Hematopoietic multipotent progenitor cell (in vitro differentiated cells): ENCODE results near the gene MROH8. TPM values are rescaled to one million over a fixed set of nuclear protein-coding genes. Genes with fewer than 3 reads are reported as not detected.
"Not testable (repeated sequence)": the region's sequence is repeated elsewhere in the genome, so short reads cannot be mapped to it uniquely, and the experiment has no call there.

Experiments
- DNase-seq, 3 donors: peaks; one replicate each; pipeline ENCODE4 v3.0.0-alpha.2; 2011 to 2015; ENCODE audit warnings: low read depth in 2 of 3, low spot score in 2 of 3
- total RNA-seq: library from RNA; depleted of rRNA; stranded (reverse); fragments of >200 nt; gene quantifications from one replicate; pipeline ENCODE4 v1.2.3, GENCODE V29; 2012

The MROH8 gene
- total RNA-seq, 1 donor, result 2.2 TPM

DNA sequence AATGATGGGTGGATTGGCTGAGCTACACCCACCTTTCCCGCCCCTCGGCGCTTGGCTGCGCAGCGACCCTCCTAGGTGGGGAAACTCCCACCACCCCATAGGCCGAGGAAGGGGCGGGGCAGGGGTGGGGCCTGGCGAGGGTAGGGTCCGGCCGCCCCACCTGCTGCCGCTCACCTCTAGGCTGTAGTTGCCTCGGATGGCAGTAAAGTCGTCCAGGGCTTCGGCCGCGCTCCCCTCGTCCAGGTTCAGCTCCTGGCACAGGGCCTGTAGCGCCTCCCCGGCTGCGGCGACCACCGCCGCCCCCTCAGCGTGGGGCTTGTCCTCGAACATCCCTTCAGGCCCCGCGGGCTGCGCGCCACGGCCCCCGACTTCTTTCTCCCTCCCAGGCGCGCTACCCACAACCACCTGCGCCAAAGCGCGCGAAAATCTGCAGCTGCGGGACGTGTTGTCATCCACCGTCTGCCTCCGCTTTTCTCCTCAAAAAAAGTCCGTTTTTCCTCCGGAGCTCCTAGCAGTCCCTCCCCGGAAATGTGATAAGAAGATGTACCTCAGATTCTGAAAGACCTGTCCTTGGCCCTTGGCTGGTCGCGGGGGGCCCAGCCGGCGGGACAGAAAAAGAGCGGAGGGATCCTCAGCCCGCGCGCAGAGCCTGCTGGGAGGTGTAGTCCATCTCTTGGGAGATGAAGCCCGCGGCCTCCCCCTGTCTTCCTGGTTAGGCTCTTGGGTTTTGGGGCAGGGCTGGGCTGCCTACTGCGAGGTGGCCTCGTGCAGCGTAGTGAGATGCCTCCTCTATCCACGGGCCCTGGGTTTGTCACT is 83.5 kb downstream of the MROH8 start, which contains the start of gene RBL1:
Gene RBL1 (minus strand): TSS at position 399 of the 816 bp plus-strand sequence. CDS start 69 bp downstream, at position 330.
- DNase-seq, result peak; percentile 85 to 90 (median 90)

DNA sequence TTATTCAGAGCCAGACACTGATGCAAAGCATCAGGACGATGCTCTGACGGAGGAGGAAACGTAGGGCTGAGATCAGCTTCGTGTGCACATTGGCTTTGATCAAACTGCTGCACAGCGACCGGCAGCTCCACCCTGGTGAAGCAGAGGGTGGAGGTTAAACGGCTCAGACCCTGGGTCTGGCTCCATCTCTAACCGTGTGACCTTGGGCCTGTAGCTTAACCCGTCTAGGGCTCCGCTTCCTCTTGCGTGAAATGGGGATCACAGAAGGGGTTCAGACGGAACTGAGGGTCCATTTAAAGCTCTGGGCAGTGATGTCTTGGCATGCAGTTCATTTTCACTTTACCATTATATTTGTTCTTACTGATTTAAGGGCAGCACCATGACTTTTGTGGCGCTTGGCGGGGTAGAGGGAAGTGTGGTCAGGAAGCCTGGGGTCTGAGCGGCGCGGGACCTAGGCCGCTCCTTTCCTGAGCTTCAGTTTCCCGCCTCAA is 84.2 kb downstream of the MROH8 start:
- DNase-seq, result peak in 2 of 3 donors; percentile 41 to 50

DNA sequence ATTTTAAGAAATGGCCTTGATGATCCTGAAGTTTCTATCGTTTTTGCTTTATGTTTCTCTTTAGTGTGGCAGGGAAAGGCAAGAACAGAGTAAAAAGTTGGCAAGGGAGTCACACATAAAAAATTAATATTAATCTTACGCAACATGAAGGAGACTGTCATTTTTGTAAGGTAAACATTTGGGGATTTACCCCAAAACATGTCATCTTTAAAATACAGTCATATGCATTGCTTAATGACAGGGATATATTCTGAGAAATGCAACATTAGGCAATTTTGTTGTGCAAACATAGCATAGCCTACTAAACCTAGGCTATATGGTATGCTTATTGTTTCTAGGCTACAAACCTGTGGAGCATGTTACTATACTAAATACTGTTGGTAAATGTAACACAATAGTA is 88.9 kb downstream of the MROH8 start:
- DNase-seq, result no peak

DNA sequence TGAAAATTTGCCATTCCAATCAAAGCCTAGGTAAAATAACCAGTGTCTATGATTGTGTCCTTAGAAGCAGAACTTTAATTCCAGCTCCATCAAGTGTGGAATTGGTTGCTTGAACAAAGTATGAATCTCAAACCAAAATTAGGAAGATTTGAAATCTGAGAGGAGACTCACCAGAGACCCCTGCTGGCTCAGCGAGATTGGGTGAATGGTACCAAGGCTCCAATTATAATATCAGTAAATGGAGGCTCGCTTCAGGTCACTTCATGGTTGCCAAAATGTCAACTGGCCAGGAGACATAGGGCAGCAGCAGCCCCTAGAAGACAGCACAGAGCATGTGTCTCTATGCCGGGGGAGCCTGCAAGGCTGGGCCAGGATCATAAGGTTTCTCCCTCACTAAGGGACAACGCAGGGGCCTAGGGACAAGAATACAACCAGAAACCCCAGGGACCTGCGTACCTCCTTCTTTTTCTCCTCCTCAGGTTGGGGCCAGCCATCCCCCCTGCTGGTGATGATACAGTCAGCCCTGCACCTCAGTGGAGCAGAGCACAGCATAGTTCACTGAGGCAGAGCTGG is 97.5 kb downstream of the MROH8 start:
- peak; percentile 14 to 33 (median 23) for DNase-seq

DNA sequence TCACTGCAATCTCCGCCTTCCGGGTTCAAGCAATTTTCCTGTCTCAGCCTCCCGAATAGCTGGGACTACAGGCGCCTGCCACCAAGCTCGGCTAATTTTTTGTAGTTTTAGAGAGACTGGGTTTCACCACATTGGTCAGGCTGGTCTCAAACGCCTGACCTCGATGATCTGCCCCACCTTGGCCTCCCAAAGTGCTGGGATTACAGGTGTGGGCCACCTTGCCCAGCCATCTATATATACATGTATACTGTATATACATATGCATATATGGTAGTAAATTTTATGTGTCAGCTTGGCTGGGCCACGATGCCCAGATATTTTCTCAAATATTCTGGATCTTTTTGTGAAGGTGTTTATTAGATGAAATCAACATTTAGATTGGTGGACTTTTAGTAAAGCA is 102.3 kb downstream of the MROH8 start:
- no peak for DNase-seq

DNA sequence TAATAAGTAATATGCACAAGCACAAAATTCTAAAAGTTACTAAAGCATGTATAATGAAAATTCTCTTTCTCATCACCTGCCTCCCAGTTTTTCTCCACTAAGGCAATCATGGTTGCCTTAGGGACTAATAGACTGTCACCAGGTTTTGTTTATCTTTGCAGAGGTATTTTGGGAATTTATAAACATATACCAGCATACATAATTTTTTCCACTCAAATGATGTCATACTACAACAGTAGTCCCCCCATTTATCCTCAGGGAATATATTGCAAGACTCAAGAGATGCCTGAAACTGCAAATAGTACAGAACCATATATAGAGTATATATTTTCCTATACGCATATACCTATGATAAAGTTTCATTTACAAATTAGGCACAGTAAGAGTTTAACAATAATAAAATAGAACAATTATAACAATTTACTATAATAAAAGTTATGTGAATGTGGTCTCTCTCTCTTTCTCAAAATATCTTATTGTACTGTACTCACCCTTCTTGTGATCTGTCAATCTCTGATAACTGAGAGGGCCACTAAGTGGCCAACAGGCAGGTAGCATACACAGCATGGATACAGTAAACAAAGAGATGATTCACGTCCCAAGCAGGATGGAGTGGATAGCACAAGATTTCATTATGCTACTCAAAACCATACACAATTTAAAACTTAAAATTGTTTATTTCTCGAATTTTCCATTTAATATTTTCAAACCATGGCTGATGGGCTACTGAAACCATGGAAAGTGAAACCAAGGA is 103.2 kb downstream of the MROH8 start:
- DNase-seq, result no peak

DNA sequence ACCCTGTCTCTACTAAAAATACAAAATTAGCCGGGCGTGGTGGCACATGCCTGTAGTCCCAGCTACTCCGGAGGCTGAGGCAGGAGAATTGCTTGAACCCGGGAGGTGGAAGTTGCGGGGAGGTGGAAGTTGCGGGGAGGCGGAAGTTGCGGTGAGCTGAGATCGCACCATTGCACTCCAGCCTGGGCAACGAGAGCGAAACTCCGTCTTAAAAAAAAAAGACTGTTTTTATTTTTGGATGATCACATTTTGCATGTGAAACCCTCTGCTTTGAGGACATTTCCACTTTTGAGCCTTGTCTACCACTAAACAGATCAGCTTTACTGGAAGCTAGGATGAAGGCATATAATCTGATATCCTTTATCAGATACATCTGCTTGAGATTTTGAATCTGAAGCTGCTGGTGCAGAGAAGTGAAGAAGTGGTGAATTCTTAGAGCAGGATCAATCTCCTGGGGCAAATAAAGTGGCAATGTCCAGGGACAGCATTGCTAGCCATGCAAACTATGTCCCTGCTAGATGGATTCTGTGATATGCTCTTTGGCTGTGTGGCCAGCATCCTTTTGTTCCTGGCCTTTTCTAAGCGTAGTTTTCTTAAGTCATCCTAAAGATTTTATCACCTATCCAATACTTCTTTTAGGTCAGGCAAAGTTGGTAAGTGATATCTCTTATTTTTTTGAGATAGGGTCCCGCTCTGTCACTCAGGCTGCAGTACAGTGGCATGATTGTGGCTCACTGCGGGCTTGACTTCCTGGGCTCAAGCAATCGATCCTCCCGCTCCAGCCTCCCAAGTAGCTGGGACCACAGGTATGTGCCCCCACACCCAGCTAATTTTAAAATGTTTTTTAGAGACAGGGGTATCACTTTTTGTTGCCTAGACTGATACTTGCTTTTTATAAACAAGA is 106.8 kb downstream of the MROH8 start:
- no peak for DNase-seq

DNA sequence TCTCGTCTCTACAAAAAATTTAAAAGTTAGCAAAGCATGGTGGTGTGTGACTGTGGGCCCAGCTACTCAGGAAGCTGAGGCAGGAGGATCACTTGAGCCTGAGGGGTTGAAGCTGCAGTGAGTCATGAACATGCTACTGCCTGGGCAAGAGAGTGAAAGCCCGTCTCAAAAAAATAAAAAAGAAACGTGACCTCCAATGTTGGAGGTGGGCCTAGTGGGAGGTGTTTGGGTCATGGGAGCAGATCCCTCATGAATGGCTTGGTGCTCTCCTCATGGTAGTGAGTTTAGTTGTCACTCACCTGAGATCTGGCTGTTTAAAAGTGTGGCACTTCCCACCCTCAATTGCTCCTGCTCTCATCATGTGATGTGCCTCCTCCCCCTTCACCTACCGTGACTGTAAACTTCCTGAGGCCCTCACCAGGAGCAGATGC is 107.9 kb downstream of the MROH8 start:
- DNase-seq, result no peak

DNA sequence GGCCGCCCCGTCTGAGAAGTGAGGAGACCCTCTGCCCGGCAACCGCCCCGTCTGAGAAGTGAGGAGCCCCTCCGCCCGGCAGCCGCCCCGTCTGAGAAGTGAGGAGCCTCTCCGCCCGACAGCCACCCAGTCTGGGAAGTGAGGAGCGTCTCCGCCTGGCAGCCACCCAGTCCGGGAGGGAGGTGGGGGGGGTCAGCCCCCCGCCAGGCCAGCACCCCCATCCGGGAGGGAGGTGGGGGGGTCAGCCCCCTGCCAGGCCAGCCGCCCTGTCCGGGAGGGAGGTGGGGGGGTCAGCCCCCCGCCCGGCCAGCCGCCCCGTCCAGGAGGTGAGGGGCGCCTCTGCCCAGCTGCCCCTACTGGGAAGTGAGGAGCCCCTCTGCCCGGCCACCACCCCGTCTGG is 109.8 kb downstream of the MROH8 start:
- DNase-seq, result not testable (repeated sequence)

DNA sequence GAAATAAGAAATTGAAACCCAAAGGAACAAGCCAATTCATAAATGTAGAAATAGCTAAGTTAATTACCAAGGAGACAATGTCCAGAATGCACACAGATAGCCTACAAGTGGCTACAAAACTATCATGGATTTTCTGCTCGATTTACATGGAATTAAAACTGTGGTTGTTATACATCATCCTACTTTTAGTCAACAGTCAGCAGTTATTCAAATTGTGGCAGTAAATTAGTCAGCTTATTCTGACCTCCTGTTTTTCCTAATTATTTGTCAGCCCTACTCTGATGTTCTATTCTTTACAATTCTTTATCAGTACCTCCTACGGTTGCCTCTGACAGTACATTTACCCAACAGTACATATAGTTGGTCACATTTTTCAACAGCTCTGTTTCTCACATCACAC is 113.2 kb downstream of the MROH8 start:
- DNase-seq, result no peak

DNA sequence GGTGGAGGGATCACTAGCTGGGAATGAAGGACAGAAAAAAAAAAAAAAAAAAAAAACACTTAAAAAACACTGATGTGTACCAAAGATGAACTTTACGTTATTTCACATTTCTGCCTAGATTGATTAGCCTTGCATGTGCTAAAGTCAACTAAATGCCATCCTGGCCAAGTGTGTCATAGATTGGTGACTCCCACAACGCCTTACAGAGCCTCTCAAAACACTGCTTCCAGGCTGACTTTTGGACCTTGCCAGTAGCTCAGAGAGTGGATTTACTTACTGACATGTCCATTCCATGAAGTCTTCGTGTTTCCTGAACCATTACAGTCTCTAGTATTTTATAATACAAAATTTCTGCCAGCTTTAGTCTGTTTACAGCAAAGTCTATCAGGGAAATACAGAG is 124.1 kb downstream of the MROH8 start:
- no peak for DNase-seq

DNA sequence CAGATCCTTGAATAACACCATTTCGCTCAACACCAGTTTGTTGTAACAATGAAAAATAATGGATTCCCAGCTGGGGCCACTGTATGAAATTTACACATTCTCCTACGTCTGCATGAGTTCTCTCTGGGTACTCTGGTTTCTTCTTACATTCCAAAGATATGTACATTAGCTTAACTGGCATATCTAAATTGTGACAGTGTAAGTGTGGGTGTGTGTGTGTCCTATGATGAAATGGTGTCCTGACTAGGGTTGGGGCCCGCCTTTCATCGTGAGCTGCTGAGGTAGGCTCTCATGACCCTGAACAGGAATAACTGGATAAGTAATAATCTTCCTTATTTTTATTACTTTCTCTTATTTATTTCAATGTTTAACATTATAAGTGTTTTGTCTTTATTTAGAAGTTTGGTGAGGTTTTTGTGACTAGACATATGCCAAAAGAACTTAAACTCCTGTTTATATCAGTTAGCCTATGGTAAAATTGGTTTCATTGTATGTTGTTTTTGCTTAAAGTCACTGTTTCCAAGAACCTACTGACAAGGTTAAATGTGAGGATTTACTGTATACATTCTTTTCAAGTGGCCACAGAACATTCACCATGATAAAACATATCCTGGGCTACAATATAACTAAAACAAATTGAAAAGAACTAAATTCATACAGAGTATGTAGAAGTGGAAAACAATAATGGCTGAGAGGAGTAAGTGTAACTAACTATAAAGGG is 126.0 kb downstream of the MROH8 start:
- DNase-seq, result no peak

Other genes starting within 250 kb of the MROH8 start
- gene SAMHD1, start 227.8 kb downstream of the MROH8 start, total RNA-seq, result 22.9 TPM
- gene RBL1, start 83.6 kb downstream of the MROH8 start, total RNA-seq, result 11.6 TPM
- 300 TPM for gene RPN2, start 218 bp downstream of the MROH8 start, total RNA-seq
- gene GHRH, start 82.3 kb upstream of the MROH8 start, total RNA-seq, result not detected
- 13.5 TPM for gene MANBAL, start 110.1 kb upstream of the MROH8 start, total RNA-seq
- gene SRC, start 166.6 kb upstream of the MROH8 start, total RNA-seq, result 17.8 TPM